SH-SY5Y (cell line): ENCODE data around the gene MTX3.

Source experiments
- GATA2 ChIP-seq: IDR thresholded peaks from 2 replicates; pipeline ENCODE4 v1.6.1; 2011; ENCODE audit warnings: mild to moderate bottlenecking, low read depth, low read length
- GATA3 ChIP-seq: IDR thresholded peaks from 2 replicates; pipeline ENCODE4 v1.6.1; 2011; ENCODE audit warnings: low read depth, mild to moderate bottlenecking, low read length, moderate library complexity

- TF ChIP-seq GATA2 (no peak), GATA3 (no peak)
Measured at GRCh38 chr5:80034559-80034958, 43.5 kb upstream of the MTX3 start.
